ENCODE measurements around the gene PLCB4.

Gene PLCB4

GRCh38 chr20:9395971-9396370 lies 327.1 kb downstream of the PLCB4 start:
- Mint-ChIP-seq H3K9me3 (no peaks in the 10 kb centered on the region), H3K36me3 (ENCODE audit: low read depth) (no peaks in the 10 kb centered on the region), H3K4me1 (ENCODE audit: low read depth) (peaks cover 2% of the 10 kb centered on the region), H3K27ac (no peak overlapping the region), H3K4me3 (no peak overlapping the region), H3K27me3 (ENCODE audit: low read depth) (no peaks in the 10 kb centered on the region)

GRCh38 chr20:9397928-9398327 lies 329.0 kb downstream of the PLCB4 start:
- H3K36me3 Mint-ChIP-seq (ENCODE audit: low read depth), result no peaks in the 10 kb centered on the region
- no peaks in the 10 kb centered on the region for H3K27me3 Mint-ChIP-seq (ENCODE audit: low read depth)
- H3K4me3 Mint-ChIP-seq, result no peak overlapping the region
- peaks cover 2% of the 10 kb centered on the region for H3K4me1 Mint-ChIP-seq (ENCODE audit: low read depth)
- no peak overlapping the region for H3K27ac Mint-ChIP-seq
- H3K9me3 Mint-ChIP-seq, result no peaks in the 10 kb centered on the region

GRCh38 chr20:9398882-9399281 lies 330.0 kb downstream of the PLCB4 start:
- Mint-ChIP-seq H3K27me3 (ENCODE audit: low read depth) (no peaks in the 10 kb centered on the region), H3K4me1 (ENCODE audit: low read depth) (peaks cover 2% of the 10 kb centered on the region), H3K27ac (no peak overlapping the region), H3K4me3 (no peak overlapping the region), H3K9me3 (no peaks in the 10 kb centered on the region), H3K36me3 (ENCODE audit: low read depth) (no peaks in the 10 kb centered on the region)

- H3K36me3 Mint-ChIP-seq (ENCODE audit: low read depth), result no peaks in the 10 kb centered on the region
These were observed 330.4 kb downstream of the PLCB4 start for GRCh38 chr20:9399322-9399721.

GRCh38 chr20:9400171-9401025 lies 331.5 kb downstream of the PLCB4 start:
- Mint-ChIP-seq H3K4me3 (no peak overlapping the region), H3K27me3 (ENCODE audit: low read depth) (no peaks in the 10 kb centered on the region), H3K36me3 (ENCODE audit: low read depth) (no peaks in the 10 kb centered on the region), H3K9me3 (no peaks in the 10 kb centered on the region), H3K27ac (no peak overlapping the region), H3K4me1 (ENCODE audit: low read depth) (peaks cover 2% of the 10 kb centered on the region)

More at GRCh38 chr20:9399322-9399721, 330.4 kb downstream of the PLCB4 start:
- Mint-ChIP-seq H3K4me3 (no peak overlapping the region), H3K27ac (no peak overlapping the region), H3K9me3 (no peaks in the 10 kb centered on the region), H3K4me1 (ENCODE audit: low read depth) (peaks cover 2% of the 10 kb centered on the region), H3K27me3 (ENCODE audit: low read depth) (no peaks in the 10 kb centered on the region)

GRCh38 chr20:9401371-9401770 lies 332.5 kb downstream of the PLCB4 start:
- Mint-ChIP-seq H3K27me3 (ENCODE audit: low read depth) (no peaks in the 10 kb centered on the region), H3K4me3 (no peak overlapping the region), H3K27ac (no peak overlapping the region), H3K9me3 (no peaks in the 10 kb centered on the region), H3K36me3 (ENCODE audit: low read depth) (no peaks in the 10 kb centered on the region), H3K4me1 (ENCODE audit: low read depth) (peaks cover 2% of the 10 kb centered on the region)

GRCh38 chr20:9402141-9402540 lies 333.3 kb downstream of the PLCB4 start:
- H3K4me3 Mint-ChIP-seq, result no peak overlapping the region
- H3K27ac Mint-ChIP-seq, result no peak overlapping the region
- H3K4me1 Mint-ChIP-seq (ENCODE audit: low read depth), result peaks cover 2% of the 10 kb centered on the region

GRCh38 chr20:9402546-9402945 lies 333.7 kb downstream of the PLCB4 start:
- H3K4me3 Mint-ChIP-seq, result no peak overlapping the region
- H3K9me3 Mint-ChIP-seq, result no peaks in the 10 kb centered on the region
- no peaks in the 10 kb centered on the region for H3K27me3 Mint-ChIP-seq (ENCODE audit: low read depth)
- H3K27ac Mint-ChIP-seq, result no peak overlapping the region
- peaks cover 2% of the 10 kb centered on the region for H3K4me1 Mint-ChIP-seq (ENCODE audit: low read depth)
- no peaks in the 10 kb centered on the region for H3K36me3 Mint-ChIP-seq (ENCODE audit: low read depth)

More at GRCh38 chr20:9402141-9402540, 333.3 kb downstream of the PLCB4 start:
- no peaks in the 10 kb centered on the region for H3K9me3 Mint-ChIP-seq
- no peaks in the 10 kb centered on the region for H3K36me3 Mint-ChIP-seq (ENCODE audit: low read depth)
- no peaks in the 10 kb centered on the region for H3K27me3 Mint-ChIP-seq (ENCODE audit: low read depth)

- H3K36me3 Mint-ChIP-seq (ENCODE audit: low read depth), result no peaks in the 10 kb centered on the region
- H3K4me1 Mint-ChIP-seq (ENCODE audit: low read depth), result peaks cover 2% of the 10 kb centered on the region
- no peak overlapping the region for H3K4me3 Mint-ChIP-seq
- H3K27ac Mint-ChIP-seq, result no peak overlapping the region
- H3K27me3 Mint-ChIP-seq (ENCODE audit: low read depth), result no peaks in the 10 kb centered on the region
- no peaks in the 10 kb centered on the region for H3K9me3 Mint-ChIP-seq
These were observed 334.6 kb downstream of the PLCB4 start for GRCh38 chr20:9403448-9403847.

GRCh38 chr20:9407805-9408421 lies 339.0 kb downstream of the PLCB4 start:
- H3K36me3 Mint-ChIP-seq (ENCODE audit: low read depth), result no peaks in the 10 kb centered on the region
- no peak overlapping the region for H3K4me3 Mint-ChIP-seq
- H3K27ac Mint-ChIP-seq, result no peak overlapping the region
- no peaks in the 10 kb centered on the region for H3K9me3 Mint-ChIP-seq
- H3K27me3 Mint-ChIP-seq (ENCODE audit: low read depth), result no peaks in the 10 kb centered on the region
- no peaks in the 10 kb centered on the region for H3K4me1 Mint-ChIP-seq (ENCODE audit: low read depth)

GRCh38 chr20:9408422-9409300 lies 339.8 kb downstream of the PLCB4 start:
- Mint-ChIP-seq H3K4me3 (no peak overlapping the region), H3K9me3 (no peaks in the 10 kb centered on the region), H3K4me1 (ENCODE audit: low read depth) (no peaks in the 10 kb centered on the region), H3K27me3 (ENCODE audit: low read depth) (no peaks in the 10 kb centered on the region), H3K27ac (no peak overlapping the region), H3K36me3 (ENCODE audit: low read depth) (no peaks in the 10 kb centered on the region)

GRCh38 chr20:9409352-9409751 lies 340.5 kb downstream of the PLCB4 start:
- Mint-ChIP-seq H3K9me3 (no peaks in the 10 kb centered on the region), H3K27me3 (ENCODE audit: low read depth) (no peaks in the 10 kb centered on the region), H3K36me3 (ENCODE audit: low read depth) (no peaks in the 10 kb centered on the region), H3K4me3 (no peak overlapping the region), H3K4me1 (ENCODE audit: low read depth) (no peaks in the 10 kb centered on the region), H3K27ac (no peak overlapping the region)

- Mint-ChIP-seq H3K4me3 (no peak overlapping the region), H3K27ac (no peak overlapping the region), H3K27me3 (ENCODE audit: low read depth) (no peaks in the 10 kb centered on the region), H3K36me3 (ENCODE audit: low read depth) (no peaks in the 10 kb centered on the region), H3K9me3 (no peaks in the 10 kb centered on the region), H3K4me1 (ENCODE audit: low read depth) (no peaks in the 10 kb centered on the region)
These were observed 341.1 kb downstream of the PLCB4 start for GRCh38 chr20:9409981-9410380.

- H3K27ac Mint-ChIP-seq, result no peak overlapping the region
- no peaks in the 10 kb centered on the region for H3K9me3 Mint-ChIP-seq
- no peaks in the 10 kb centered on the region for H3K27me3 Mint-ChIP-seq (ENCODE audit: low read depth)
- no peak overlapping the region for H3K4me3 Mint-ChIP-seq
- no peaks in the 10 kb centered on the region for H3K4me1 Mint-ChIP-seq (ENCODE audit: low read depth)
- no peaks in the 10 kb centered on the region for H3K36me3 Mint-ChIP-seq (ENCODE audit: low read depth)
These were observed 342.9 kb downstream of the PLCB4 start for GRCh38 chr20:9411833-9412232.
